GM19043 (cell line): ENCODE results near the gene ZNF275.
"Not testable (repeated sequence)": the region's sequence is repeated elsewhere in the genome, so short reads cannot be mapped to it uniquely, and the experiment has no call there.

Experiments
- ATAC-seq: cut with Tn5 transposase; IDR thresholded peaks from one replicate; pipeline ENCODE4 v1.9.1; 2021; ENCODE audit warnings: low read depth; ENCODE audit not compliant: unreplicated experiment

ZNF275 gene, protein sequence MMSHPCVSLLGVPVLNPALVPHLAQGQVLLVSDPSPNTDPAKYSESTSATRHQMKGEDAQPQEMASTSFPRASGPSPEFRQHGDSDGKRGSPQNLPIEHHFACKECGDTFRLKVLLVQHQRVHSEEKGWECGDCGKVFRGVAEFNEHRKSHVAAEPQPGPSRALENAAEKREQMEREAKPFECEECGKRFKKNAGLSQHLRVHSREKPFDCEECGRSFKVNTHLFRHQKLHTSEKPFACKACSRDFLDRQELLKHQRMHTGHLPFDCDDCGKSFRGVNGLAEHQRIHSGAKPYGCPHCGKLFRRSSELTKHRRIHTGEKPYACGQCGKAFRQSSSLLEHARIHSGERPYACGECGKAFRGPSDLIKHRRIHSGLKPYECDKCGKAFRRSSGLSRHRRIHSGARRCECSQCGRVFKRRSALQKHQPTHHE

DNA sequence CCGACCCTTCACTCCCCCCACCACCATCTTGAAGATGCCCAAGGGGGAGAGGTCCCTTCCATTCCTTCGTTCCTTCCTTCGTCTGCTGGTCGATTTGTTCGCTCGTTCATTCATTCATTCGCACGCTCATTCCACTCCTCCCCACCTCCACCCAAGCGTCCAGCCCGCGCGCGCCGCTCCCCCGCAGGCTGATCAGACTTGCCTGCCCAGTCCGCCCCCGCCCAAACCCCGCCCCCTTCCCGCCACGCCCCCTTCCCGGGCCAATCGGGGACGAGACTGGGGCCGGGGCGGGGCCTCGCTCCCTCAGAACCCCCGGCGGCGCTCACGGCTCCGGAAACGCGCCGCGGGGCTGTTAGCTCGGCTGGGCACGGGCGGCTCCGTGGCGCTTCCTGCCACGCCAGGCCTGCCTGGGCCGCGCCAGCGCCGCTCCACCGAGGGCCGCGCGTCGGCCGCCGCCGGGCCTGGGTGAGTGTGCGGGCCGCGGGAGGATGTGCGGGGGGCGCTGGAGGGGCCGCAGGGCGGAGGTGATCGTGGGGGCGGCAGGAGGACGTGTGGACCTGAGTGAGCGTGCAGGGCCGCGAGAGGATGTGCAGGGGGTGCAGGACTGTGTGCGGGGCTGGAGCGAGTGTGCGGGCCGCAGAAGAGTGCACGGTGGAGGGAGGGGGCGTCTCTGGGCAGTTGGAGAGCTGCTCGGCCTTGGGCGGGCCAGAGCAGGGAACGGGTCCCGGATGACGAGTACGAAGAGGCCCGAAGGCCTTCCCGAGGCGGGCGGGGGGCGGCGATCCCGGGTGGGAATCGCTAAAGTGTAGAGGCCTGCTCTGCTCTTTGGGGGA lies at the start of gene ZNF275:
Gene ZNF275, plus strand, starts transcription at position 333 of the 833 bp plus-strand sequence. CDS start 2,527 bp downstream, outside the sequence.
- ATAC-seq, result peak; percentile 80

DNA sequence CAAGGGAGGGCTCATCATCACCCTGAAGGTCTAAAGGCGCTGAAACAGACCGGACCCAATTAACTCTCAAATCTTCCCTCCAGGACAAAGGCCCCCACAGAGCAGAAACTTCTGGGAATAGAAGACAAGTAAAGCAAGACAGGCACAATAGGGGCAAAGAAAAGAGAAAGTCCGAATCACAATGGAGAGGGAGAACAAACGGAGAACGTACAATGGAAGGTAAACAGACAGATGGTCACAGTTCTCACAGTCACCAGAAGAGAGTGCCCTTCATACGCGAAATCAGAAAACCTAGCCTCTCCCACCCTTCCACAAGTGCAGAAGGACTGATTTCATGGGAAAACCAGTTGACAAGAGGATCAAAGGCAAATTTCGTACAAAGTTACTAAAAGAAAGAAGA lies 48.3 kb upstream of the ZNF275 start:
- not testable (repeated sequence) for ATAC-seq

DNA sequence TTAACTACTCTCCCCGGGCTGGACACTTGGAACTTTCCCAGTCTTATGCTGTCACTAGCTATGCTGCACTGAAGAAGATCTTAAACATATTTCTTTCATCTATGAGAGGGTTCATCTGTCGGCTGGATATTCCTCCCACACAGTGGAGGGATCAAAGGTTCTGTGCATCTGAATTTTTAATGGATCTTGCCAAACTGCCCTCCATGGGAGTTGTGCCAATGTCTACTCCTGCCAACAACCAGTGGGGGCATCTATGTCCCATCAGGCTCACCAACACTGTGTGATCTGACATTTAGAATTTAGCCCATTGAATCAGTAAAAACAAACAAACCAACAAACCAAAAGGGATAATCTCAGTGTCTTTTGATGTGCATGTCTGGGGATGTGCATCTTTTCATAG lies 45.1 kb upstream of the ZNF275 start:
- not testable (repeated sequence) for ATAC-seq

DNA sequence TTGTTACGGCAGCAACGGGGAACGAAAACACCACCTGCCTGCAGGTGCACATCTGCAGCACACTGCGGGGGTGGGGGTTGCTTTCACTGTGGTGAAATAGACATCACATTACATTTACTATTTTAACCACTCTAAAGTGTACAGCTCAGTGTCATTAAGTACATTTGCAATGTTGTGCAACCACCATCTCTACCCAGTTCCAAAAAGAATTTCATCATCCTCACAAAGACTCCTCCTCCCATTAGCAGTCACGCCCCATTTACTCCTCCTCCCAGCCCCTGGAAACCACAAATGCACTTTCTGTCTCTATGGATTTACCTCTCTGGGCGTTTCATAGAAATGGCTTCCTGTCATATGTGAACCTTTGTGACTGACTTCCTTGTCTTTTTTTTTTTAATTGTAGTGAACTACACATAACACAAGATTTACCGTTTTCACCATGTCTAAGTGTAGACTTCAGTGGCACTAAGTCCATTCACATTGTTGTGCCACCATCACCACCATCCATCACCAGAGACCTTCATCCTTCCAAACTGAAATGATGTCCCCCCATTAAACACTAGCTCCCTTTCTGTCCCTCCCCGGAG lies 40.4 kb upstream of the ZNF275 start:
- peak; percentile 49 for ATAC-seq

DNA sequence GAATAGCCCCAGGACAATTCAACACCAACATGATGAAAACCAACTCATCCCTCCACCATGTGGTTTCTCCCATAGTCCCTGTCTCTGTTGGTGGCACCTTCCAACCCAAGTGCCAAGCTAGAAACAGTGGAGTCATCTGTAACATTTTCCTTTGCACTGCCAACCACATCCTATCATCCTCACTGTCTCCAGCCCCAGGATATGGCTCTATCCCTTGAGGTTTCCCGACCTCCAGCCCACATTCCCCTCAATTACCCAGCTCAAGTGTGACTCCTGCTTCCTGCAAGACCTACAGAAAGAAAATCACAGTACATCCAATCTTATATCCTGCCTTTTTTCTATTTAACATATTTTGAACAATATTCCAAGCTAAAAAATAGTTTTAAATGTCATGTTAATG lies 36.6 kb upstream of the ZNF275 start:
- ATAC-seq, result no peak

DNA sequence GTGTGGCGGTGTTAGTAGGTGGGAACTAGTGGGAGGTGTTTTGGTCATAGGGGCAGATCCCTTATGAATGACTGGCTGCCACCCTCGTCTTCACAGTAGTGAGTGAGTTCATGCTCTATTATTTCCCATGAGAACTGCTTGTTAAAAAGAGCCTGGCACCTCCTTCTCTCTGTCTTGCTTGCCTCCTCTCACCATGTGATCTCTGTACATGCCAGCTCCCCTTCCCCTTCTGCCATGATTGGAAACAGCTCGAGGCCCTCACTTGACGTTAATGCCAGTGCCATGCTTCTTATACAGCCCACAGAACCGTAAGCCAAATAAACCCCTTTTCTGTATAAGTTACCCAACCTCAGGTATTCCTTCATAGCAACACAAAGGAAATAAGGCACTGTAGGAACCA lies 34.1 kb upstream of the ZNF275 start:
- ATAC-seq, result no peak

DNA sequence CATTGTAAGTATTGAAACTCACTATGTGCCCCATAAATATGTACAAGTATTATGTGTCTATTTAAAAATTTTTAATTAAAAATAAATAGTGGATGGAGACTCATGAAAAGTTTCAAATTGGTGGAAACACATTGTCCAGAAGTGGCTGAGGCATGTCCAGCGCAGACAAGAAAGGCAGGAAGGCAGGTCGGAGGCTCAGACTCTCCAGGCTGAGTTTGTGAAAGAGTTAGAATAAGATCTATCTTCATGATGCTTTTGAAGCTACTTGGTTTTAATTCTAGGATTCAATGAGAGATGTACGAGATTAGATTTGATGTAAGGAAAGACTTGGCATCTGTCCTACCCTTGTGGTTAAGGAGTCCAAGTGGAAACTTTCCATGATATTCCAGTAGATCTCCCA lies 32.2 kb upstream of the ZNF275 start:
- no peak for ATAC-seq

DNA sequence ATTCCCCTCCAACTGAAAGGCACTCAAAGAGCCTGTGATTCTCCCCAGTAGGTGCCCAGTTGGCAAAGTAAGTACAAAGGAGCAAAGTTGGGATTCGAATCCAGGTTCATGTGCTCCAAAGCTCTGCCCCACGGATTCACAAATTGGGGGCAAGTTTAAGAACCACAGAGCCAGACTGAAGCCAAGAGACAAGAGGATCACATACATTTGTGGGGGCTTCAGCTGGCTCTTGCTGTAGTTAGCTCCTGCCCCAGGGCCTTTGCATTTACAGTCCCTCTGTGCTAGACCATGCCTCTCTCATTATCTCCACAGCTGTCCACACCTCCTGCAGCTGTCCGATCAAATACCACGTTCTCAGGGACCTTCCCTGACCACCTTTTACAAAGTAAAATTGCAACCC lies 31.2 kb upstream of the ZNF275 start:
- no peak for ATAC-seq

DNA sequence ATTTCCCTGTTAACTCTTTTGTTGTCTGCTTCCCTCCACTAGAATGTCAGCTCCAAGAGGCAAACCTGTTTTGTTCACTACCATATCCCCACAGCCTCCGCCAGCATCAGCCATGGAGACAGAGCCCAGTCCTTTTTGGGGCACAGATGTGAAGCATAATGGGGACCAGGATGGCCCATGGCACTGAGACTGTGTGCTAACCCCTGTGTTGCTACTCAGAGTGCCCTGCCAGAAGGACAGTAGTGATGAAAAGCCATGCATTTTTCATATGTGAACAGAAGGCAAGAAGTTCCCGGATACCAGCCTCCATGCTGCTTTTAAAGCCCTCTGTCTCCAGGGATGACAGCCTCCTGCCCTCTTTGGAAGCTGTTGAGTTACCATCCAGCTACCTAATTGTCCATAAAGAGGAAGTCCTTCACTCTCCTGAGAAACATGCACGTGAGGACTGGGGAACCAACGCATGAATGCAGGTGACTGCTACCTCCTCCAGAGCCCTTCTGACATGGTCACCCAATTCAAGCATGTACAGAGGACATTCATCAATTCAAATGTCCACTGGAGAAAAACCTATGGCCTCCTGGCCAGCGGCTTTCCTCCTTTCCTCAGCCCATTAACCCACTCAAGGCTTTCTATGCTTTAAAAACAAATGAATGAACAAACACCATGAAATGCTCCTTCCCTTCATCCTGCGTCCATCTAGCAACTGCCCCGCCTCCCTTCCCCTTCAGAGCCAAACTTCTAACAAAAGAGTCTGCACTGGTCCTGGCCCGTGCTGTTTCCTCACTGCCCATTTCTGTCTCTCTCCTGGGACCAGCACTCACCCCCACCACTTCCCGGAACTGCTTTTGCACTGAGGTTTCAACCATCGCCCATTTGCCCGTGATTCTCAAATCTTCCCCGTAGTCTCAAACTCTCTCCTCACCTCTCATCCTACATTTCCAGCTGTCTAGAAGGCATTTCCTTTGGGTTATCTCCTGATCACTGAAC lies 30.4 kb upstream of the ZNF275 start:
- no peak for ATAC-seq

DNA sequence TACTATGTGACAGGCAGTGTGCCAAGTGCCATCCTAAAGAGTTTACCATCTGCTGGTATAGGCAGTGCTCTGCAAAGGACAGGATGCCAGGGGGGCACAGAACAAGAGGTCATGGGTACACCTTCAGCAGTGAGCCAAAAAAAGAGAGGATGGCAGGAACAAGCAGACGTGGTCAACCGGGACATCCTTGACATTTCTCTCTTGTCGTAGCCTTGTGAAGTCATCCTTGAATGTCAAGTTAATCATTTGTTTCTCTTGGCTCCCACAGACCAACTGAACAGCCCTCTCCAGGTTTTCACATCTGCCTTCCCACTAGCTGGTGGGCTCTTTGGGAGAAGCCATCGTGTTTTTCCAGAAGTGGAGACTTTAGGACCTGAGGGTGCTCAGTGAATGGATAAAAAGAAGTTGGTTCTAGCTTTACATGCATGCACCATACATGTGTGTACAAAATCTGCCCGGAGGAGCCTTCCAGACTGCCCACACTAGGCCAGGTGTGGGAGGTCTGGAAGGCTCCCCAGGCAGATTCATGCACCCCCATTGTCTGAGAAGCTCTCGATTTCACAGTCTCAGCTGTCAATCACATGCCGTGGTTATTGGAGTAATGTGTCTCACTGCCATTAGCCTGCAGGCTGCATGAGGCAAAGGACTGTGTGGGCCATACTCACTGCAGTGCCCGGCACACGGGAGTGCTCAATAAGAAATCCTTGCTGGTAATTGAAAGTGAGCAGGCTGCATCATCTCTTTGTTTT lies 28.8 kb upstream of the ZNF275 start:
- ATAC-seq, result no peak

DNA sequence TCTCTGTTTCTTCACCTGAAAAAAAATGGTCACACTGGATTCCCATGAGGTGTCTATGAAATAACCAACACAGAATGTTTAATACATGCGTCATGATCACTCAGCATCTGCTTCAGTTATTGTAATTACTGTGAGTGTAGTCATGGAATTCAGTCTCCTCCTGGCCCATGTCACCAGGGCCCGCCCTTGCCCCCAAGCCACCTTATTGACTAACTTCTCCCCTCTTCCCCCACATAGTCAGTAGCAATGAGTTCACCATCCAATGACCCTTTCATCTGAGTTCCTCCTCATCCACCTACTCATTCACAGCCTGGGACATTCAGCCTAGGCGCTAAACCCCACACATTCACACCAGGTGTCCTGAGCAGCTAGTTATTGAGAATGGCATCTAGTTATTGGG lies 28.0 kb upstream of the ZNF275 start:
- no peak for ATAC-seq

DNA sequence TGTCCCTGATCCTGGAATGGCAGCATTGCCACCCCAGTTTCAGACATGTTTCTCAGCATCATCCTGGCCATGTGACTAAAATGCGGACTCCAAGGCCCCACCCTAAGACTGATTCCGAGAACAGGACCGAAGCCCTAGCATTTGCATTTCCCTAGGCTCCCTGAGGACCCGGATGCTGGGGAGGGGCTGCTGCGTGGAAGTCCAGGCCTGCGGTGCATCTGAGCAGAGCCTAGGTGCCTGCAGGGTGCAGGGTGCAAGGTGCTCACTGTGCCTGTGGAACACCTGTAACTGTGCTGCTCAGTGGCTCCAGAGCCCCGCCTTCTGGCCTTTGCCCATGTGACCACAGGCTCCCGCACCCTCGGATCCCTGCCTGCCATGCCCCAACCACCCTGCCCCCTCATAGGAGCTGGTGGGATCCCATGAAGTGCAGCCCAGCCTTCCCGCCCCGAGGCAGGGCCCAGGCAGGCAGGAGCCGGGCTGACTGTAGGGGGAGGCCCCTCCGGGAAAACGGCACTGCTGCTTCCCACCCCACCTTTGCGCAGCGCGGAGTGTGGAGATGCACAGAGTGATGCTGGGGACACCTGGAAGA lies 27.3 kb upstream of the ZNF275 start:
- ATAC-seq, result no peak

DNA sequence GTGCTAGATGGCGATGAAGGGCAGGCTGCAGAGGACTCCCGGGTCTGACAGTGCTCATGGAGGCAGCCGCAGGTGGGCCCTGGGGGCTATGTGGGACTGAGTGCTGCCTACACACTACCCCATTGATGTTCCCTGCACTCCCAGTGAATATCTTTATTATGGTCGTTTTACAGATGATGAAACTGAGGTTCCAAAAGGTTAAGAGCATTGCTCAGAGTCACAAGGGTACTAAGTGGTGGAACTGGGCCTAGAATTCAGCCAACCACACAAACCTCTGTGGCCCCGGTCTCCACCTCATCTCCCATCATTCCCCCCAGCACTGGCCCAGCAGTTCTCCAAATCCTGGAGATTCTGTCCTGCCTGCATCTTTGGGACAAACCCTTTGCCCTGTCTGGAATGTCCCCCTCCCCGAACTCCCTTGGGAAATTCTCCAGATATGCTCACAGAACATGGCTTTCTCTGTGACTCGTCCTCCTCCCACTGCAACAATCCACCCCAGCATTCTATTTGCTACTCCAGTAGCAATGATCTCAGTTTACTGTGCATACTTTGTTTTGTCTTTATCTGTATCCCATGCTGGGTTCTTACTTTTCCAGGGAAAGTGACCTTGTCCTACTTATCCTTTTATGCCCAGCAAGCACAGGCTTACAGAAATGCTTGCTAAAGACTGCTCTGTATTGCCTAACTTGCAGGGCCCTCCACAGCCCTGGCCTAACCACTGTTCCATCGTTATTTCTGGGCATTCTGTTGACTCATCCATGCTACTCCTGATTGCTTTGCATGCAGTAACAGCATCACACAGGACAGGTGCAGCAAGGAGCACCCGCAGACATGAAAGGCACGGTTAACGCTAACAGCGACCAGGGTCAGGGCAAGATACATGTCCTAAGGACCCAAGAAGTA lies 26.4 kb upstream of the ZNF275 start:
- no peak for ATAC-seq

DNA sequence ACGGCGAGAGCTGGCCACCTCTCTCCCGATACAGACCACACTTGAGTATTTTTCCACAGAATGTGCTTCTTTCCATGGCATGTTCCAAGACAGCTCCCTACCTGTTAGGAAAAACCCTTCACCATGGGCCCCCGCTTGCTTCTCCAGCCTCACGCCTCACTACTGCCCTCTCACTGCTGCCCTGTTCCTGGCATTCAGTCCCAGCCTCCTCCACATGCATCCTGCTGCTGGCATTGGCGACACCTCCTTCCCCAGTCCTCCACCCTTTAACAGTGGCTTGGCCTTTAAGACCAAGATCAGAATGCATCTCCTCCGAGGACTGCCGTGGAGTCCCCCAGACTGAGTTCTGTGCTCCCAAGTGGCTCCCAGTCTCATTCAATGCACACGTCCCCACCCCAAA lies 23.1 kb upstream of the ZNF275 start:
- no peak for ATAC-seq

DNA sequence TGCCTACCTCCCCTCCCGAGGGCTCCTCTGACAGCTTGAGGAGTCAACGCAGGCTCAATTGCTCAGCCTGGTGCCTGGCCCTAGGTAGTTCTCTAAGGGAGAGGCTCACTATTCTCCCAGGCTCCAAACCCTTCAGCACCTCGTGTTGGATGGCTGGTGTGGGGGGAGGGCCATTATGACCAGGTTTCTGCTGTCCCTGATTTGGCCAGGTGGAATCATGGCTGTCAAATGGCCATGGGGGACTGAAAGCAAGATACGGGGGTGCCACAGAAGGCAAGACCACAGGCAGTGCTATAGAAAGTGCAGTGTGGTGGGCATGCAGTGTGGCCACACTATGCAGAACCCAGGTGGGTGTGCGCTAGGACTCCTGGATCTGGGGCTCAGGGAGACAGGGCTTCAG lies 21.9 kb upstream of the ZNF275 start:
- ATAC-seq, result no peak

DNA sequence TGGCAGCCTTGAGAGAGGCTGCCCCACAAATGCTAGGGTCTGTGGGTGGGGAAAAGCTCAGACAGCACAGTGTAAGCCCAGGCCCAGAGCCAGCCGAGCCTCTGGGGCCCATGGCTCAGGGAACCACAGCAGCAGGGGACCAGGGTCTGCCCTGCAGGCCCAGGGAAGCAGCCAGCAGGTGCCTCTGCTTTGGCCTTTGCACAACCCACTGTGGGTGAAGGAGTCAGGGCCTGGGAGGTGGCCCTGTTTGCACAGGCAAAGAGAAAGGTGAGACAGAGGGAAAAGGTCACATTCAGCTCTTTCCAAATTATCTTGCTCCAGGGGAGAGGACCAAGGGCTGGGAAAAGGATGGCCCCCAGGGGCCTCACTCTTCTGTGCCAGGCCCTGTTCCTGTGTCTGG lies 21.1 kb upstream of the ZNF275 start:
- ATAC-seq, result no peak

DNA sequence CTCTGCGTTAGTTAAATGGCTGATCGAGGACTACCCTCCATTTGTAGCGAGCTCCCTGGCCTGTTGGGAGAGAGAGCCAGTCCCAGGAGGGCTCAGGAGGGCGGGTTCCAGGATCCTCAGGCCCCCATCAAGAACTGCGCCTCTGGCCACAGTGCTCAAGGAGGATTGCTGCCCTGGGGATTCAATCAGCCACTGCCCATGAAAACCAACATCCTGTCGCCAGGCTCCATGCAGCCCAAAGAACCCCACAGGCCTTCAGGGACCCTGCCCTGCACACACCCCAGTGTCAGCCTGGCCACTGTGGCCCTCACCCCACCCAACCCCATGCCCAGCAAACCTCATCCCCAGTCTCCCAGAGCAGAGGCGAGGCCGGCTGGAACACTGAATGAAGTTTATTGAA lies 16.6 kb upstream of the ZNF275 start:
- no peak for ATAC-seq
